ENCODE measurements around the gene EFCAB11. TPM values are rescaled to one million over a fixed set of nuclear protein-coding genes. Genes with fewer than 3 reads are reported as not detected.

Gene EFCAB11
- total and polyA plus RNA-seq, 2 donors (not counting 3 experiments of a cell fraction or from before 2014, with no cell fraction given): 2.8 to 6.3 TPM

DNA sequence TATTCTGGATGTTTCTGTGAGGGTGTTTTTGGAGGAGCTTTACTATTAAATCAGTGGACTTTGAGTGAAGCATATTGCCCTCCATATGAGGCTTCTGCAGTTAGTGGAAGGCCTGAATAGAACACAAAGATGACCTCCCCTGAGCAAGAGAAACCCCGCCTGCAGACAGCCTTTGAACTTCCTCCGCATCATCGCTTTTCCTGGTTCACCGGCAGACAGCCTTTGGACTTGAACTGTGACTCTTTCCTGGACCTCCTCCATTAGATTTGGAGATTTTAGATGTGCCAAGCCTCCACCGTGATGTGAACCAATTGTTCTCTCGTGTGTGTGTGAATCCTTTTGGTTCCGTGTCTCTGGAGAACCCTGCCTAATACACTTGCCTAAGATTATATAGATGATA, 208.4 kb downstream of the EFCAB11 start:
- CTCF ChIA-PET: no interaction called here

More for the DNA sequence above, 208.4 kb downstream of the EFCAB11 start:
- Histone ChIP-seq H4K20me1 (replicated peaks; ENCODE audit: control insufficient read depth, extremely low read depth, insufficient read depth, low read length) (no peaks in the 10 kb centered on the region), H3K9me1 (replicated peaks; ENCODE audit: control insufficient read depth, extremely low read depth, insufficient read depth, low read length) (no peaks in the 10 kb centered on the region), H2AFZ (ENCODE audit: low read depth, low read length) (no peak overlapping the region), H3K4me2 (ENCODE audit: insufficient read depth, low read length) (no peak overlapping the region), H3K27me3 (ENCODE audit: control insufficient read depth in 2 of 2, insufficient read depth in 2 of 2, low read length in 2 of 2) (no peaks in the 10 kb centered on the region), H3K79me2 (ENCODE audit: control insufficient read depth, insufficient read depth, low read length) (no peaks in the 10 kb centered on the region), H3K27ac (ENCODE audit: insufficient read depth, low read depth, low read length) (no peak overlapping the region), H3K9me3 (replicated peaks; ENCODE audit: control insufficient read depth, insufficient read depth, low read length) (no peaks in the 10 kb centered on the region), H3K36me3 (ENCODE audit: control insufficient read depth in 2 of 2, extremely low read depth in 1 of 2, insufficient read depth in 2 of 2, low read length in 2 of 2) (no peaks in the 10 kb centered on the region), H3K9ac (replicated peaks; ENCODE audit: extremely low read depth, insufficient read depth, low read length) (no peak overlapping the region), H3K4me1 (ENCODE audit: control insufficient read depth, extremely low read depth, insufficient read depth, low read length) (no peaks in the 10 kb centered on the region), H3K4me3 (replicated peaks in 1 of 3; ENCODE audit: insufficient read depth in 1 of 3, low read depth in 1 of 3, low read length in 3 of 3) (no peak overlapping the region)
- FAIRE-seq: no peak
- DNase-seq (ENCODE audit: low read depth, low spot score): no peak
- intact Hi-C loops (cut with micrococcal nuclease) (no loop called here), dilution Hi-C loops (cut with MboI; ENCODE audit: extremely low pct_ligation_motif_present, low sequenced_read_pairs) (no loop called here)
- no TSS peak for BruUV-seq (replicated peaks)
- POLR2A ChIA-PET: no interaction called here
- TF ChIP-seq POLR2AphosphoS5 (IDR thresholded peaks at IDR 0.05; ENCODE audit: insufficient read depth, low read depth, low read length) (no peak), POLR2A (IDR thresholded peaks at IDR 0.05; ENCODE audit: low read depth, low read length) (no peak), MYC (IDR thresholded peaks at IDR 0.05; ENCODE audit: low read depth, low read length) (no peak), GATA2 (IDR thresholded peaks at IDR 0.05; ENCODE audit: insufficient read depth, insufficient read length, low read depth, low read length) (no peak), FOS (IDR thresholded peaks at IDR 0.05; ENCODE audit: borderline replicate concordance, insufficient read depth, low read length) (no peak), JUN (IDR thresholded peaks at IDR 0.05; ENCODE audit: borderline replicate concordance, insufficient read depth, insufficient read length, low read depth) (no peak), EZH2 (IDR thresholded peaks at IDR 0.05; ENCODE audit: borderline replicate concordance, low read depth, low read length, severe bottlenecking) (no peak)
- TF ChIP-seq, protein P1, sequence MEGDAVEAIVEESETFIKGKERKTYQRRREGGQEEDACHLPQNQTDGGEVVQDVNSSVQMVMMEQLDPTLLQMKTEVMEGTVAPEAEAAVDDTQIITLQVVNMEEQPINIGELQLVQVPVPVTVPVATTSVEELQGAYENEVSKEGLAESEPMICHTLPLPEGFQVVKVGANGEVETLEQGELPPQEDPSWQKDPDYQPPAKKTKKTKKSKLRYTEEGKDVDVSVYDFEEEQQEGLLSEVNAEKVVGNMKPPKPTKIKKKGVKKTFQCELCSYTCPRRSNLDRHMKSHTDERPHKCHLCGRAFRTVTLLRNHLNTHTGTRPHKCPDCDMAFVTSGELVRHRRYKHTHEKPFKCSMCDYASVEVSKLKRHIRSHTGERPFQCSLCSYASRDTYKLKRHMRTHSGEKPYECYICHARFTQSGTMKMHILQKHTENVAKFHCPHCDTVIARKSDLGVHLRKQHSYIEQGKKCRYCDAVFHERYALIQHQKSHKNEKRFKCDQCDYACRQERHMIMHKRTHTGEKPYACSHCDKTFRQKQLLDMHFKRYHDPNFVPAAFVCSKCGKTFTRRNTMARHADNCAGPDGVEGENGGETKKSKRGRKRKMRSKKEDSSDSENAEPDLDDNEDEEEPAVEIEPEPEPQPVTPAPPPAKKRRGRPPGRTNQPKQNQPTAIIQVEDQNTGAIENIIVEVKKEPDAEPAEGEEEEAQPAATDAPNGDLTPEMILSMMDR (IDR thresholded peaks at IDR 0.05; ENCODE audit: extremely low read depth in 1 of 2, insufficient read depth in 1 of 2, low read depth in 1 of 2, low read length in 2 of 2): no peak
- TF ChIP-seq, protein P2, sequence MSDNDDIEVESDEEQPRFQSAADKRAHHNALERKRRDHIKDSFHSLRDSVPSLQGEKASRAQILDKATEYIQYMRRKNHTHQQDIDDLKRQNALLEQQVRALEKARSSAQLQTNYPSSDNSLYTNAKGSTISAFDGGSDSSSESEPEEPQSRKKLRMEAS (IDR thresholded peaks at IDR 0.05; ENCODE audit: insufficient read depth, insufficient read length): no peak

Other genes with a start within 250 kb of the EFCAB11 start
- gene TDP1, start 1.2 kb upstream of the EFCAB11 start, total RNA-seq: 30.5 and 33.9 TPM in 2 replicates
- 14.1 and 14.2 TPM in 2 replicates for gene TDP1, start 1.2 kb upstream of the EFCAB11 start, polyA plus RNA-seq
- gene KCNK13, start 107.3 kb upstream of the EFCAB11 start, total RNA-seq: not detected in 2 replicates
- gene KCNK13, start 107.3 kb upstream of the EFCAB11 start, polyA plus RNA-seq: not detected in 2 replicates

Measured in endothelial cell of umbilical vein (primary cell).